ENCODE data around the gene CDK18. TPM values are rescaled to one million over a fixed set of nuclear protein-coding genes. Genes with fewer than 3 reads are reported as not detected.

Gene CDK18
- total RNA-seq, 1 donor from 2014 or later, result 27.0 TPM

DNA sequence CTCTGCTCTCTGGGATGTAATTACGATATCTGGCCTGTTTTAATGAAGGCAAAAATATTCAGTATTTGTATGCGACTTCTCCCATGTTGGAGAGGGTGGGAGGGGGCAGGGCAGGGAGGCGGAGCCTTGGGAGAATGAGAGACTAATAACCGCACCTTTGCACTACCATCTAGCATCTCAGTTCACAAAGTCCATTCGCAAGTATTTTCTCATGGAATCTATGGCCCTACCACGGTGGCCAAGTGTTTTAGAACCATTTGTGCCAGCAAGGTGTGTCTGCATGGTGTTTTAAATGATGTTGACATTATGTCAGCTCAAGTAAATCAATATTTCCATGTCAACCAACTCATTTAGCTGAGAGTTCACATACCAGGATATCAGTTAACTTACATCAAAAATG, 34.3 kb upstream of the CDK18 start:
- H3K27me3 ChIP-seq, result no peaks in the 10 kb centered on the region
- H3K36me3 ChIP-seq, result no peaks in the 10 kb centered on the region
- H3K4me3 ChIP-seq, result no peak overlapping the region
- no peak for DNase-seq (ENCODE audit: extremely low spot score in 2 of 2)
- TF ChIP-seq POLR2A (IDR thresholded peaks at IDR 0.05) (no peak), POLR2AphosphoS5 (IDR thresholded peaks at IDR 0.05; ENCODE audit: insufficient read depth in 1 of 2, low read depth in 1 of 2) (no peak)
- TF ChIP-seq, protein P1, sequence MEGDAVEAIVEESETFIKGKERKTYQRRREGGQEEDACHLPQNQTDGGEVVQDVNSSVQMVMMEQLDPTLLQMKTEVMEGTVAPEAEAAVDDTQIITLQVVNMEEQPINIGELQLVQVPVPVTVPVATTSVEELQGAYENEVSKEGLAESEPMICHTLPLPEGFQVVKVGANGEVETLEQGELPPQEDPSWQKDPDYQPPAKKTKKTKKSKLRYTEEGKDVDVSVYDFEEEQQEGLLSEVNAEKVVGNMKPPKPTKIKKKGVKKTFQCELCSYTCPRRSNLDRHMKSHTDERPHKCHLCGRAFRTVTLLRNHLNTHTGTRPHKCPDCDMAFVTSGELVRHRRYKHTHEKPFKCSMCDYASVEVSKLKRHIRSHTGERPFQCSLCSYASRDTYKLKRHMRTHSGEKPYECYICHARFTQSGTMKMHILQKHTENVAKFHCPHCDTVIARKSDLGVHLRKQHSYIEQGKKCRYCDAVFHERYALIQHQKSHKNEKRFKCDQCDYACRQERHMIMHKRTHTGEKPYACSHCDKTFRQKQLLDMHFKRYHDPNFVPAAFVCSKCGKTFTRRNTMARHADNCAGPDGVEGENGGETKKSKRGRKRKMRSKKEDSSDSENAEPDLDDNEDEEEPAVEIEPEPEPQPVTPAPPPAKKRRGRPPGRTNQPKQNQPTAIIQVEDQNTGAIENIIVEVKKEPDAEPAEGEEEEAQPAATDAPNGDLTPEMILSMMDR (IDR thresholded peaks at IDR 0.05), result no peak
- intact Hi-C loops (cut with DNase I), result no loop called here
- H3K4me1 ChIP-seq, result no peaks in the 10 kb centered on the region
- no peaks in the 10 kb centered on the region for H3K9me3 ChIP-seq
- no peak overlapping the region for H3K27ac ChIP-seq

GRCh38 chr1:205472737-205473441, 31.6 kb upstream of the CDK18 start:
- intact Hi-C loops (cut with DNase I), result no loop called here

DNA sequence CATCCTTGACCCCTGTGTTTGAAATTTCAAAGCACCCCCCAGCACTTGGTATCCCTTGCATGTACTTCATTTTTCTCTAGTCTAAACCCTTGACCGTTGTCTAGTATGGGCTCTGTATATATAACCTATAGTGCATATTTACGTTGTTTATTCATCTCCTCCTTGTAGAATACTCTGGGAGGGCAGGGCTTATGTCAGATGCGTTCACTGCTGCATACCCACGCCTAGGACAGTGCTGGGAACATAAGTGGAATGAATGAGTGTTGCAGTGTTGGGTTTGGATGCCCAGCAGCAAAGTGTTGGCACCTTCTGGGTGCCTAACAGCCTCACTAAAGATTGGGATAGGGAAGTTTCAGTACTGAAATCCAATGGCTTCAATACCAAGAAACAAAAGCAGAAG, 31.0 kb upstream of the CDK18 start:
- H3K27ac ChIP-seq, result no peak overlapping the region
- no peak overlapping the region for H3K4me3 ChIP-seq
- no peaks in the 10 kb centered on the region for H3K4me1 ChIP-seq
- TF ChIP-seq POLR2AphosphoS5 (IDR thresholded peaks at IDR 0.05; ENCODE audit: insufficient read depth in 1 of 2, low read depth in 1 of 2), result no peak
- TF ChIP-seq, protein P1 (IDR thresholded peaks at IDR 0.05), result no peak
- no peak for TF ChIP-seq POLR2A (IDR thresholded peaks at IDR 0.05)
- intact Hi-C loops (cut with DNase I), result no loop called here
- DNase-seq (ENCODE audit: extremely low spot score in 2 of 2), result no peak
- no peaks in the 10 kb centered on the region for H3K36me3 ChIP-seq
- H3K27me3 ChIP-seq, result no peaks in the 10 kb centered on the region
- no peaks in the 10 kb centered on the region for H3K9me3 ChIP-seq

More at GRCh38 chr1:205472737-205473441, 31.6 kb upstream of the CDK18 start:
- Histone ChIP-seq H3K4me1 (no peaks in the 10 kb centered on the region), H3K27me3 (no peaks in the 10 kb centered on the region), H3K9me3 (no peaks in the 10 kb centered on the region), H3K27ac (no peak overlapping the region), H3K4me3 (no peak overlapping the region), H3K36me3 (no peaks in the 10 kb centered on the region)
- DNase-seq (ENCODE audit: extremely low spot score in 2 of 2), result no peak
- TF ChIP-seq POLR2AphosphoS5 (IDR thresholded peaks at IDR 0.05; ENCODE audit: insufficient read depth in 1 of 2, low read depth in 1 of 2), result no peak
- no peak for TF ChIP-seq POLR2A (IDR thresholded peaks at IDR 0.05)
- TF ChIP-seq, protein P1 (IDR thresholded peaks at IDR 0.05), result no peak

- H3K27me3 ChIP-seq, result no peaks in the 10 kb centered on the region
- TF ChIP-seq POLR2A (IDR thresholded peaks at IDR 0.05) (no peak), POLR2AphosphoS5 (IDR thresholded peaks at IDR 0.05; ENCODE audit: insufficient read depth in 1 of 2, low read depth in 1 of 2) (no peak)
- TF ChIP-seq, protein P1 (IDR thresholded peaks at IDR 0.05), result no peak
- no peak overlapping the region for H3K4me3 ChIP-seq
- intact Hi-C loops (cut with DNase I), result no loop called here
- no peaks in the 10 kb centered on the region for H3K36me3 ChIP-seq
- H3K4me1 ChIP-seq, result no peaks in the 10 kb centered on the region
- no peaks in the 10 kb centered on the region for H3K9me3 ChIP-seq
- no peak overlapping the region for H3K27ac ChIP-seq
- no peak for DNase-seq (ENCODE audit: extremely low spot score in 2 of 2)
Measured at GRCh38 chr1:205473966-205474365, 30.5 kb upstream of the CDK18 start.

DNA sequence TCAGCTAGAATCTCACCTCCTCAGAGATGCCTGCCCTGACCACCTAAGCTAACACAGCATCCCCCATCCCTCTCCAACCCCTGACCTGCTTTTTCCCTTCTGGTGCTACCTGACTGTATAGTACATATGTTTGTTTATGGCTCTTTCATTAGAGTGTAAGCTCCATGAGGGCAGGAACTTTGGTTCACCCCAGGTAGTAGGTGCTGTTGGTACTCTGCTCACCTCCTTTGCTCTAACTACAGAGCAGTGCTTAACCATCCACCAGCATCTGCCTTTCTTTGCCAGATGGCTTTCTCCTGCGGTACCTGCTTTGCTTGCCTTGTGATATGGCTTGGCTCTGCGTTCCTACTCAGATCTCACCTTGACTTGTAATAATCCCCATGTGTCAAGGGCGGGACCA, 29.9 kb upstream of the CDK18 start:
- no peak for DNase-seq (ENCODE audit: extremely low spot score in 2 of 2)
- no peak for TF ChIP-seq POLR2AphosphoS5 (IDR thresholded peaks at IDR 0.05; ENCODE audit: insufficient read depth in 1 of 2, low read depth in 1 of 2)
- no peak for TF ChIP-seq POLR2A (IDR thresholded peaks at IDR 0.05)
- TF ChIP-seq, protein P1 (IDR thresholded peaks at IDR 0.05), result no peak
- H3K27me3 ChIP-seq, result no peaks in the 10 kb centered on the region
- H3K36me3 ChIP-seq, result no peaks in the 10 kb centered on the region
- H3K4me3 ChIP-seq, result no peak overlapping the region
- no peak overlapping the region for H3K27ac ChIP-seq
- intact Hi-C loops (cut with DNase I), result no loop called here
- no peaks in the 10 kb centered on the region for H3K9me3 ChIP-seq
- no peaks in the 10 kb centered on the region for H3K4me1 ChIP-seq
